ENCODE results near the gene MEST.
"Not testable (repeated sequence)": the region's sequence is repeated elsewhere in the genome, so short reads cannot be mapped to it uniquely, and the experiment has no call there.

MEST gene, protein sequence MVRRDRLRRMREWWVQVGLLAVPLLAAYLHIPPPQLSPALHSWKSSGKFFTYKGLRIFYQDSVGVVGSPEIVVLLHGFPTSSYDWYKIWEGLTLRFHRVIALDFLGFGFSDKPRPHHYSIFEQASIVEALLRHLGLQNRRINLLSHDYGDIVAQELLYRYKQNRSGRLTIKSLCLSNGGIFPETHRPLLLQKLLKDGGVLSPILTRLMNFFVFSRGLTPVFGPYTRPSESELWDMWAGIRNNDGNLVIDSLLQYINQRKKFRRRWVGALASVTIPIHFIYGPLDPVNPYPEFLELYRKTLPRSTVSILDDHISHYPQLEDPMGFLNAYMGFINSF

DNA sequence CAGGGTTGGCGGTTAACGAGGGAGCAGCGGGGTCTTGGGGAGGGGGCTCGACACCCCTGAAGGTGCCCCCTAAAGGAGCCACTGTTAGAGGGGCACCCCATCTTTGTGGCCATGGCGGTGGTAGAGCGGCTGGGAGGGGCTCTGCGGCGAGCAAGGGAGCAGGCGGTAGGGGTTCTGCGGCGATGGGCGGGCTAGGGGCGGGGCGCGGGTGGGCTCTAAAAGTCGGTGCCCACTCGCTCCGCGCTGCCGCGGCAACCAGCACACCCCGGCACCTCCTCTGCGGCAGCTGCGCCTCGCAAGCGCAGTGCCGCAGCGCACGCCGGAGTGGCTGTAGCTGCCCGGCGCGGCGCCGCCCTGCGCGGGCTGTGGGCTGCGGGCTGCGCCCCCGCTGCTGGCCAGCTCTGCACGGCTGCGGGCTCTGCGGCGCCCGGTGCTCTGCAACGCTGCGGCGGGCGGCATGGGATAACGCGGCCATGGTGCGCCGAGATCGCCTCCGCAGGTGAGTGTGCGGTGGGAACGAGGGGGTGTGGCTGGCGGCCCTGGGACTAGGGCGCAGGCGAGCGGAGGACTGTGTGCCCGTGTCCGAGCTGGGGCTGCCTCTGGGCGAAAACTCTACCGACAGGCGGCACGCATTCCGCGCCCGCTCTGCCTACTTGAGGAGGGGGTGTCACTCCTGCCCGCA is at the start of gene MEST:
Gene MEST (plus strand): TSS at position 245 of the 682 bp plus-strand sequence. CDS start 229 bp downstream, at position 474.
- DNase-seq (ENCODE audit: low read depth in 2 of 2) = no peak

DNA sequence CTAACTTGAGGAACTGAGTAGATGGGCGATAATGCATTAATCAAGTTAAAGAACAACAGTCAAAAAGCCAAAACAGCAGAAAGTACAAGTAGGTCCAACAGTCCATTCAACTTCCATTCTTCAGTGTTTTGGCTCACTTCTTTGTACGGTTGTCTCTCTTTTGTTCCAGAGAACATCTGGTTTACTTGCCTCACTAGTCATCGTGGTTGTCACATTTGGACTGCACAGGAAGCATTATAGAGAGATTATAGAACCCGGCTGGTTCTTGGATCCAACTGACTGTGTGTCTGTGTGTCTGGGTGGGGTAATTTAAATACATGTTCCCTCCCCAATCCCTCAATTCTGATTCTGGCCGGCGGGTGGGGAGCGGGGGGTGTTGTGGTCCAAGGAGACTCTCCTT is 49.3 kb upstream of the MEST start:
- no peak for DNase-seq (ENCODE audit: low read depth in 2 of 2)

DNA sequence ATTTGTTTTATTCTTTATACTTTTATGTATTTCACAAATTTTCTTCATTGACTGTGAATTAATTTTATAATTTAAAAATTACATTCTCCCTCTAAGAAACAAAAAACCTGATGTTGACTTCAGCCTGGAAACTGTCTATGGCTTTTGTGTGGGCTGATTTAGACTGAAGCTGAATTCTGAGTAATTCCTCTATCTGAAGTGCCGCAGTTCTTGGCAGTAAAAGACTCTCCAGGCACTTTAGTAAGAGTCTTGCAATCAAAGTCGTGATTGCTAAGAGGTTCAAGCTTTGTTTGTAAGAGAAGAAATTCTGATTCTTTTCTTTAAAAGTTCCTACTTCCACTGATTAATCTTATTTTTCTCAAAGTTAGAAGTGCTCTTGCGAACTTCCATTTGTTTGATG is 47.7 kb upstream of the MEST start:
- no peak for DNase-seq (ENCODE audit: low read depth in 2 of 2)

DNA sequence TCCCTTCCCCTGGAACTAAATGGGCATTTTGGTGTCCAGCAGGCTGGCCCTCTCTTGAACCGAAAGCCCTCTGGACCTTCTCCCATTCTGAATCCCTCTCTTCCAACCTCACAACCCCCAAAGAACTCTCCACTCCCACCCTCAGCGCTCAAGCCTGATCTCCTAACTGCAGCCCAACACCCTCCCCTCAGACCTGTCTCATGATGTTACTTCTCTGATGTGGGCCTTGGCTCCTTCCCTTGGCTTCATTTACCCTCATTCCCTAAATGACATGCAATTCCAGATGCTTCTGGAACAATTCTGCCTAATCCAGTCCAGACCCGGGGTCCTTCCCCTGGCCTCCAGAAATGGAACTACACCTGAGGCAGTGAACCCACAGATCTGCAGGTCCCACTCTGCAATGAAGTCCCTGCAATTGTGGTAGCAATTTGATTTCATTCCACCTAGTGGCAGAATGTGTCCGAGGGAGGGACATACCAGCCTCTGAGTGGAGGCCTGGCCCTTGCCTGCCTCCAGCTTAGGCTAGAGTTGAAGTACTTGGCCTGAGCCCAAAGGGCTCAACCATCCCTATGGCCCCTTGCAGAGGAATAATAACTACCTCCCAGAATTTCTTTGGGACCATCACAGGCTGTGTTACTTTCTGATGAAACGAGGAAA is 47.0 kb upstream of the MEST start:
- DNase-seq (ENCODE audit: low read depth in 2 of 2) = no peak

DNA sequence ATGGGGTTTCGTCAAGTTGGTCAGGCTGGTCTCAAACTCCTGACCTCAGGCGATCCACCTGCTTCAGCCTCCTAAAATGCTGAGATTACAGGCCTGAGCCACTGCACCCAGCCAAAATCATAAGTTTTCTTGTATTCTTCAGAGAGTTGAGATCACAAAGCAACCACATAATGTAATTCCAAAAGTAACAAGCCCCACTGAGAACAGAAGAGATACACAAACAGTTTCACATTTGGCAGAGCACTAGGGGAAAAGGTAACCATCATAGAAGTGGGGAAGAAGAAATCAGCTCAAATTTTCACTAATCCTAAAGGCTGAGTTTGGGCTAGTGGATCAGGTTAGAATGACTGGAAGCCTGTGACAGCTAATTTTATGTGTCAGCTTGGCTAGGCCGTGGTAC is 45.6 kb upstream of the MEST start:
- no peak for DNase-seq (ENCODE audit: low read depth in 2 of 2)

DNA sequence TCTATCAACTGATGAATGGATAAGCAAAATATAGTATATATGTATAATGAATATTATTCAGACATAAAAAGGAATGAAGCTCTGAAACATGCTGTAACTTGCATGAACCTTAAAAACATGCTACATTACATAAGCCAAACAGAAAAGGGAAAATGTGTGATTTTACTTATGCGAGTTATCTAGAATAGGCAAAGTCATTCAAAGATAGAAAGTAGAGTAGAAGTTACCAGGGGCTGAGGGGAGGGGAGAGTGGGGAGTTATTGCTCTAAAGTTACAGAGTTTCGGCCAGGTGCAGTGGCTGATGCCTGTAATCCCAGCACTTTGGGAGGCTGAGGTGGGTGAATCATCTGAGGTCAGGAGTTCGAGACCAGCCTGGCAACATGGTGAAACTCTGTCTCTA is 40.5 kb upstream of the MEST start:
- not testable (repeated sequence) for DNase-seq (ENCODE audit: low read depth in 2 of 2)

DNA sequence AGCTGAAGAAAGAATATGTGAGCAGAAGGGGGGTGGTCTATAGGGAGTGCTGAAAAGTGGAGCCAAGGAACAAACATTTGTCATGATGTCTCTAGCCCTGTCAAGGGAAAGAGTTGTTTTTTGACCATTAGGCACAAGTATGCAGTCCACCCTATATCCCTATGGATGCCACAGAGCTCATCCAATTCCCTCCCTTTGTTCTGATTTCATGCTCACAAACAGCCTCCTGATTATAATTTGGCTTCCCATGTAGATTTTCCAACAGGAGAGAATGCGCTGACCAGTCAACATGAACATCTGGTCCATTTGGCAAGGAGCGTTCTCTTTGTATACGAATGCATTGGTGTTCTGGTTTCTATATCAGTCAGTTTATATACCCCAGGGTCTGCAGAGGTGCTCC is 38.9 kb upstream of the MEST start:
- DNase-seq (ENCODE audit: low read depth in 2 of 2) = no peak

DNA sequence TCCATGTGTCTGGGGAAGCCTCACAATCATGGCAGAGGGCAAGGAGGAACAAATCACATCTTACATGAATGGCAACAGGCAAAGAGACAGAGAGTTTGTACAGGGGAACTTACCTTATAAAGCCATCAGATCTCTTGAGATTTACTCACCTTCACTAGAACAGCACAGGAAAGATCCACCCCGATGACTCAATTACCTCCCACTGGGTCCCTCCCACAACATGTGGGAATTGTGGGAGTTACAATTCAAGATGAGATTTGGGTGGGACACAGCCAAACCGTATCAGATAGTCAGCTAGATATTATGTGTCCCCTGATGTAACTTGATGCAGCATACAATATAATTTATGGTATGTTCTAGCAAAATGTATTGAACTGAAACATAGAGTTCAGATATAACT is 36.9 kb upstream of the MEST start:
- no peak for DNase-seq (ENCODE audit: low read depth in 2 of 2)

DNA sequence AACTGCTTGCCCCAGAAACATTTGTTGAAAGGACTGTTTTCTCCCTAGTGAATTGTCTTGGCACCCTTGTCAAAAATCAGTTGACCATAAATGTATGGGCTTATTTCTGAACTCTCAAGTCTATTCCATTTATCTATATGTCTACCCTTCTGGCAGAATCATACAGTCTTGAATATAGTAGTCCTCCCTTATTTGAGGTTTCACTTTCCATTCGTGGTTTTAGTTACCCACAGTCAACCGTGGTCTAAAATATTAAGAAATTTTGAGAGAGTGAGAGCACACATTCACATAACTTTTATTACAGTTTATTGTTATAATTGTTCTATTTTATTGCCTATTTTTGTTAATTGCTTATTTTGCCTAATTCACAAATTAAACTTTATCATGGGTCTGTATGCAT is 33.6 kb upstream of the MEST start:
- no peak for DNase-seq (ENCODE audit: low read depth in 2 of 2)

DNA sequence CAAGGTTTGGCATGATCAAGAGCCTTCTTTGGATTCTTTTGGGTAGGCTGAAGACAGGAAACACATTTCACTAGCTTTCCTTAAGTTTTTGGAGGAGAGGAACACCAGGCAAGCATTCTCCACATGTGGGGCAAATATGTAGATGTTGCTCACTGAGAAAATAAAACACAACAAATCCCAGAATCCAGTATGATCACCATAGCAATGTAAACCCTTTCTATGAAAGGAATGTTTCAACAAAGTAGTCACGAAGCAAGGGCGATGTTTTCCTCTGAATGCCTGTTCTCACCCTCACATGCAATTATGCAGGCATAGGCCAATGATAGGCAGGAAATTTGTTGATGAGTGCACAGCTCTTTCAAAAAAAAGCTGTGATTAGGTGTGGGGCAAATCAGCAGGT is 30.6 kb upstream of the MEST start:
- no peak for DNase-seq (ENCODE audit: low read depth in 2 of 2)

DNA sequence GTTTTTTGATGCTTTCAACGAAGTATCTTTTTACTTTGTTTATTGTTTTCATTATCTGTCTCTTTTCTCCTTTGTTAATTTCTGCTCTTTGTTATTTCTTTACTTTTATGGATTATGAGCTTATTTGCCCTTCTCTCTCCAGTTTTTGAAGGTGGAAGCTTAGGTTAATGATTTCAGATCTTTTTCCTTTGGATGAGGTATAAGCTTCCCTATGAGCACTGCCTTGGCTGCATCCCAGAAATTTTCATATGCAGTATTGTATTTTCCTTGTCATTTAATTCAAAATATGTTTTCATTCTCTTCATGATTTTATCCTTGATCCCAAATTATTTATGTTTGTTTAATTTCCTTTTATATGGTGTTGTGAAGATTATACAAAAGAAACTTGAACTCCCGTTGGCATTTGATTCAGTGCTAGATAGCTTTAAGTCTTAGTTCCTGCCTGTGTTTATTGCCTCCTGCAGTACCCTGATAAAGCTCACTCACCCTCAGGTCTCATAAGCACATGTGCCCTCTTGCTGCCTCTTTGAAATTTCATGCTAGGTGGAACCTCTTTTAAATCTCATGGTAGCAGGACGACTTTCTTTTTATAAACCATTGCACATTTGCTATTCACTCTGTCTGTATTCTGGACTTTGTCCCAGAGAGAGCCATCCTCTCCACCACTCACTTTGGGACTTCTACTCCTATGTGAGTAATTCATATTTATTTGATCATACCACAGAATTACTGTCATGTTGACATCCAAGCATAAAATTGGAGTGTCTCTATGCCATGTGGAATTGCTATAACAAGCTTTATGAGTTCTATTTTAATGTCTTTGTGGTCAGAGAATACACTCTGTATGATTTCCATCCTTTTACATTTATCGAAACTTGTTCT is 28.1 kb upstream of the MEST start:
- DNase-seq (ENCODE audit: low read depth in 2 of 2) = no peak

DNA sequence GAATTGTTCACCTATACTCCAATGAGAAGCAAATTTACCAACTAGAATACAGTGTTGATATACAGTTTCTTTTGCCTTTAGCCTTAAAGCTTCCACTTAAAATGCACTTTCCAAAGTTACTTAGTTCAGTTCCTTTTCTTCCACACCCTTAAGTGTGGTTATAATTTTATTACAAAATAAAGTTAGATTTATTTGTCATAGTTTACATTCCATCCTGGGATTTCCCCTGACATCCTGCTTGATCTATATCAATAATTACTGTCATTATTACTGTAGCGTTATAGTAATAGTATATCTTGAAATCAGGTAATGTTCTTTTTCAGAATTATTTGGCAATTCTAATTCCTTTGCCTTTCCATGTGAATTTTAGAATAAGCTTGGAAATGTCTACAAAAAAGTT is 23.3 kb upstream of the MEST start:
- no peak for DNase-seq (ENCODE audit: low read depth in 2 of 2)

DNA sequence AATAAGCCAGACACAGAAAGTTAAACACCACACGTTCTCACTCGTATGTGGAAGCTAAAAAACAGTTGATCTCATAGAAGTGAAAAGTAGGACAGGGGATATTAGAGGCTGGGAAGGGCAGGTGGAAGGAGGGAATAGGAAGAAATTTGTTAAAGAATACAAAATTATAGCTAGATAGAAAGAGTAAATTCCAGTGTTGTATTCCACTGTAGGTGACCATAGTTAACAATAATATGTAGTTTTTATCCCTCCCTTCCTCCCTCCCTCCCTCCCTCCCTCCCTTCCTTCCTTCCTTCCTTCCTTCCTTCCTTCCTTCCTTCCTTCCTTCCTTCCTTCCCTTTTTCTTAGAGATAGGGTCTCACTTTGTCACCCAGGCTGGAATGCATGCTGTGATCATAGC is 19.9 kb upstream of the MEST start:
- DNase-seq (ENCODE audit: low read depth in 2 of 2) = no peak

DNA sequence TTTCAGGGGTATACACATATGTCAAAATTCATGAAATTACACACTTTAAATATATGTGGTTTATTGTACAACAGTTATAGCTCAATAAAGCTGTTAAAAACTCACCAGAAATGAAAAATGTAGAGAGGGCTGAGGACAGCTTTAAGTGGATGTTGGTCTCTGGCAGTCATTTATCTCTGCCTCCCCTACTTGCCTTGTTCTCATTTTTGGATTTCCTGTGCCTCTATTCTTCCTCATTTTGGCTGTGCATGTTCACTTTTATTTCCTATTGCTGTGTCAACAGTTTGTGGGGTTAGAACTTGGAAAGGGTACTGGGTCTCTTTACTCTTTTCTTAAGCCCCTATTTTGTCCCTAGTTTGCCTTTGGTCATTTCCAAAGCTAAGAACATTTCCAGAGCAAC is 18.6 kb upstream of the MEST start:
- DNase-seq (ENCODE audit: low read depth in 2 of 2) = no peak

DNA sequence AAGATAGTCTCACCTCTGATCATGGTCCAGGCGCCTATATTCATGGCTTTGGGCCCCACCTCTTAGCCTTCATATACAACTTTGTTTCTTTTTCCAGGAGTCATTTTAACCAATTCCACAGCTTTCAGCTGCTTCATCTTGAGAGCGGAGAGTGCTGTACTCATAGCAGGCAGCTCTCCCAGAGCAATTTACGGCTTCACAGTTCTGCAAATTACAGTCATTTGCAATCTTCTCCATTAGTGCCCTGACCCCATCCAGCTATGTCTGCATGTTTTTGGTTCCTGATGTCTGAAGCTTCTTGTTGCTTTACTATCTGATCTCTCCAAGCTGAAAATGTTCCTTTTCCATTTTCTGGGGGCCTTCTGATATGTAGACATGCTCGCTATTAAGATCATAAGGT is 18.0 kb upstream of the MEST start:
- no peak for DNase-seq (ENCODE audit: low read depth in 2 of 2)

DNA sequence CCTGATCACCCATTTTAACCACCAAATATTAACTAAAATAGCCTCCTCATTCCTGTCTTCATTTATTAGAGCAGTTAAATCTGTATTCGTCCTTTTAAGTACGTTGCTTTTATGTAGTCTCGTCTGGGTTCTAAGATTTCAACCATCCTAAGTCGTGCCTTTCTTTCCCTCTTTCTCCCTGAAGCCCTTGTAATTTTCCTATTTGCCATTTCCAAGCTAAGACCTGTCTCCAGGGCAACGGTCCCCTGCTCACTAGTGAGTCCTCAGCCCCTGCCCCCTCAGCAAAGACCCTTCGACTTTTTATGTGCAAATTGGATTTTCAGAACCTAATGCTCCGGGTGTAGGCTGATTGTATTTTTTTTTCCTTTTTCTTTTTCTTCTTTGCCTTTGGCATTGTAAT is 16.1 kb upstream of the MEST start:
- DNase-seq (ENCODE audit: low read depth in 2 of 2) = no peak

DNA sequence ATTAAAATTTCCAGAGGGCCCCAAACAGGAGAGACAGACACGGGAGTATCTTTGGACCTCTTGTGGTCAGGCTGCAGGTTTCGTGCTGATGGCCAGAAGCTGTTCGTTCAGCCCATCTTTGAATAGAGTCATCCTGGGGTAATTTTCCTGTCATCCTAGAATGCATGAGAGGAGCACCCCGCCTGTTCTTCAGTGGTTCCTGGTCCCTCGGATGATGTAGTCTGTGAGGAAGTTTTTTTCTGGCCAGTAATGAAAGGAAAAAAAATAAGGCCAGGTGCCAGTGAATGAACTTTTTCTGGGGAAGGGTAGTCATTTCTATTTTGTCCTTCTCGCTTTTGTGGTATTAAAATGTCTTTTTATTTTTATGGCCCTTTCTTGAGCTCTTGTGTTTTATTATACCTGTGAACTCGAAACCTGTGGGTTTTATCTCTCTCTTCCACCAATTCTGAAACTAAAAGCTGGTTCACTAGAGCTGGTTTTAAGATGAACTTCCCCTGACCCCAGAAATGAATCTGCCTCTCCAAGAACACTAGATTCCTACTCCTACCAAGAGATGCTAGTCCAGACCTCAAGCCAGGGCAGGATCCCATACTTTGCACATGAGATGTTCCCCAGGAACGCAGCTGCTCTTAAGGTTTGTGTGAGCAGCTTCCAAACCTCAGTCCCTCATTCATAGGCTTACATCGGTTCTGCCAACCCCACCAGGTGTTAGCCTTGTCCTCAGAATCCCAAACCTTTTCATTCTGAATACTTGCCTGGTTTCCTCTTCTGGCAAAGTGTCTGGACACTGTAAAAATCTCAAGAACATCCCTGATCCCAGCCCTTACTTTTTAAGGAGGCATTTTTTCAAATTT is 15.4 kb upstream of the MEST start:
- no peak for DNase-seq (ENCODE audit: low read depth in 2 of 2)

DNA sequence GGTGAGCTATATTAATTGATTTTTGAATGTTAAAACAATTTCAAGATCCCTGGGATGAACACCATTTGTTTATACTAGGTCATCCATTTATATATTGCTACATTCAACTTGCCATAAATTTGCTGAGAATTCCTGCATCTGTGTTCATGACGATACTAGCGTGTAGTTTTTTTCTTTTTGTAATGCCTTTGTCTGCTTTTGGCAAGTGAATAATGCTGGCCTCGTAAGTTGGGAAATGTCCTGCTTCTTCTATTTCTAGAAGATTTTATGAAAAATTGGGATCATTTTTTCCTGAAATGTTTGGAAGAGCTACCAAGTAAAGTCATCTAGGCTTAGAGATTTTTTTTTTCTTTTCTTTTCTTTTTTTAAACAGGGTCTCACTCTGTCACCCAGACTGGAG is 12.9 kb upstream of the MEST start:
- no peak for DNase-seq (ENCODE audit: low read depth in 2 of 2)

DNA sequence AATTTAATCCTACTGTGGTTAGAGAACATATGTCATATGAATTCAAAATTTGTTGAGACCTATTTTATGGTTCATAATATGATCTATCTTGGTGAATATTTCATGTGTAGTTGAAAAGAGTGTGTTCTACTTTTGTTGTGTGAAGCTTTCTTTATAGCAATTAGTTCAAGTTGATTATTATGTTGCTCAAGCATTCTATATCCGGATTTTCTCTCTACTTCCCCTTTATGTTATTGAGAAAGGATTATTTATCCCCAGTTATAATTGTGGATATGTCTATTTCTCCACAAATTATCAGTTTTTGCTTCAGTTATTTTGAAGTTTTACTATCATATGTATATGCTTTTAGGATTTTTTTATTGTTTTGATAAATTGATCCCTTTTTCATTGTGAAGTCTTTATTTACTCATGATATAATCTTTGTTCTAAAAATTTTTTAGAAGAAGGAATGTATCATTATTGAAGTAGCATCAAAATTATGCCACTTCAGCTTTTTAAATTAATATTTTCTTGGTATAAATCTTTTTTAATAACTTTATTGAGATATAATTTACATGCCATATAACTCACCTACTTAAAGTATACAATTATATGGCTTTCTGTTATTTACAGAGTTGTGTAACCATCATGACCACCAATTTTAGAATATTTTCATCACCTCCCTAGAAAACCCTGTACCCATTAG is 12.0 kb upstream of the MEST start:
- DNase-seq (ENCODE audit: low read depth in 2 of 2) = no peak

DNA sequence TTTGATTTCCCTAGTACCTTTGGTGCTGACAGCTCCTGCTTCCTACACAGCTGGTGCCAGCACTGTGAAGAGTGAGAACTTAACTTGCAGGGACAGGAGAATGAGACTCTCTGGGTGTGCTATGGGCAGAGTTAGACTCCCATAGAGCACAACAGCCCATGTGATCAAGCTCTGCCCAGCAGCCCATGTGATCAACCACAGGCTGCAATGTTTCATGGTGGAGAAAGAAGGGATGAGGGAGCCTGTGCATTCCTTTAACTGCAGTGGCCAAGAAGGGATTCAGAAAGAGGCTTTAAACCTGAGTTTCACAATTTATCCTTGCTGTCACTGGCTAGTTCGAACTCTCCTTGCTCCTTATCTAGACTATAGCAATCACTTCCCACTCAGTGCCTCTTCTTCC is 10.0 kb upstream of the MEST start:
- DNase-seq (ENCODE audit: low read depth in 2 of 2) = no peak

DNA sequence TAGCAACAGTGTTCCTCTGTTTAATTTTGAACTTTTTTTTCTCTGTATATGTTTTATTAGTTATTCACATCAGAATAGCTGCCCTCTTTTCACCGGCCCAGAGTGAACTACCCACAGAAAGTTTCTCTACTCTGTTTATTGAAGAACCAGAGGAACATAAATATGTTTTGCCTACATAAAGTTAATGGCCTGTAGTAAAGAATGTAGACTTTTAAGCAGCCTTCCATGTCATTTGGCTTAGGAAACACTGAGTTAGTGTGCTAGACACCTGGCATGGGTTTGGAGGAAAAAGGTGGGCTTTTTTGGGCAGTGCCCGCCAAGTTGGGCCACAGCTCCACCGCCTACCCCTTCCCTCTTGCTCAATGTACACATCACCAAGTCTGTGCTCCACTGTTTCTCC is 8.9 kb upstream of the MEST start:
- no peak for DNase-seq (ENCODE audit: low read depth in 2 of 2)
